ENCODE results near the gene NTN1. TPM values are rescaled to one million over a fixed set of nuclear protein-coding genes. Genes with fewer than 3 reads are reported as not detected.

Gene NTN1
- total RNA-seq, 1 experiment from 2014 or later, result 22.8 TPM

DNA sequence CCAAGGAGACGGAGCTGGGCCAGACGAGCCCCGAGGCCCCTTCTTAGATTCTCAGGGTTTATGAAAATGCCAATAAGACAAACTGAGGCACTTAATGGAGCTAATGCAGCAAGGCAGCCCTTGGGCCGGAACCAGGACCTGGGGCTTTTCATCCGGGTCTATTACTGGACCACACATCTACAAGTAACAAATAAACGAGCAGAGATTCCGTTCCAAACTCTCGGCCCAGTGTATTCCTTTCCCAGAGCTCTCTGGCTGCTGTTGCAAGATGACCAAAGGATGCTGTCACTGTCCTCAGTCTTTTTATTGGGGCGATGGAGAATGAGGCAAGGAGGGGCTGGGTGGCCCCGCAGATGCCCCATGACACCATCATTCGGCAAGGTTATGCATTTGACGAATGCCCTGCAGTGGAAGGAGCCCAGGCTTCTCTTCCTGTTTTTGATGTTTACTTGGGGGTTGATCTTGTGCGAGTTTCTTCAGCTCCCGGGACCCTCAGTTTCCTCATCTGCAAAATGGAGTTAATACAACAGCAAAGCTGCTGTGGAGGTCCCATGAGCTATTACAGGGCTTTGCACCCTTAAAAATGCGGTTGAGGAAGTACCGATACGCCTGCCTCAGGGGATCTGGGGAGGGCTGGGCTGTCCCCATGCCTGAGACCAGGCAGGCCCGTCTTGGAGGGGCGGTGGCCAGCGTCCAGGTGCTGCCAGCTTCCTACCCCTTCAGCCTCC lies 1.1 kb upstream of the NTN1 start:
- Histone ChIP-seq H3K4me1 (replicated peaks) (peaks cover 18% of the 10 kb centered on the region), H3K4me3 (peak overlapping the region; percentile 83), H3K27me3 (replicated peaks) (no peaks in the 10 kb centered on the region), H3K27ac (no peak overlapping the region), H3K9me3 (replicated peaks) (no peaks in the 10 kb centered on the region), H3K36me3 (0 out of 2 replicates have a peak, but pooled peaks cover 7% of the 10 kb centered on the region)
- DNase-seq (ENCODE audit: low read depth in 1 of 2, low spot score in 2 of 2), result no peak

GRCh38 chr17:9020824-9021157 lies 519 bp upstream of the NTN1 start:
- peaks cover 18% of the 10 kb centered on the region for H3K4me1 ChIP-seq (replicated peaks)
- H3K27ac ChIP-seq, result peak overlapping the region; percentile 56; the same call in 1 of the 2 replicates
- H3K9me3 ChIP-seq (replicated peaks), result no peaks in the 10 kb centered on the region
- DNase-seq (ENCODE audit: low read depth in 1 of 2, low spot score in 2 of 2), result no peak
- no peaks in the 10 kb centered on the region for H3K27me3 ChIP-seq (replicated peaks)
- H3K36me3 ChIP-seq, result 0 out of 2 replicates have a peak, but pooled peaks cover 7% of the 10 kb centered on the region
- peak overlapping the region; percentile 83 for H3K4me3 ChIP-seq

DNA sequence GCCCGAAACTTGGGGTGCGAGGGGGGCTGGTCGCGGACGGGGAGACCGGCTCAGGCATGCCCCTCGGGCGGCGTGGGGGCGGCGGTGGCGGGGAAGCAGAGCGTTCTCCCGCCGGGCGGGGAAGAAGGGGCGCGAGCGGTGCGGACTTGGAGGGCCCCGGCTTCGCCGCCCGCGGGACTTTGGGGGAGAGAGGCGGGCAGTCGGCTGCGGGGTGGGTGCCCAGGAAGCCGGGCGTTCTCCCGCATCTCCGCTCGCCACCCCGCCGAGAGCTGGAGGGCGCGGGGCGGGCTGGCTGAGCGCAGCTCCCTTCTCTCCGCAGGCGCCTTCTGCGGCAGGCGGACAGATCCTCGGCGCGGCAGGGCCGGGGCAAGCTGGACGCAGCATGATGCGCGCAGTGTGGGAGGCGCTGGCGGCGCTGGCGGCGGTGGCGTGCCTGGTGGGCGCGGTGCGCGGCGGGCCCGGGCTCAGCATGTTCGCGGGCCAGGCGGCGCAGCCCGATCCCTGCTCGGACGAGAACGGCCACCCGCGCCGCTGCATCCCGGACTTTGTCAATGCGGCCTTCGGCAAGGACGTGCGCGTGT lies 772 bp downstream of the NTN1 start:
- DNase-seq (ENCODE audit: low read depth in 1 of 2, low spot score in 2 of 2), result peak; percentile 57 to 64
- H3K27ac ChIP-seq, result no peak overlapping the region
- no peaks in the 10 kb centered on the region for H3K27me3 ChIP-seq (replicated peaks)

DNA sequence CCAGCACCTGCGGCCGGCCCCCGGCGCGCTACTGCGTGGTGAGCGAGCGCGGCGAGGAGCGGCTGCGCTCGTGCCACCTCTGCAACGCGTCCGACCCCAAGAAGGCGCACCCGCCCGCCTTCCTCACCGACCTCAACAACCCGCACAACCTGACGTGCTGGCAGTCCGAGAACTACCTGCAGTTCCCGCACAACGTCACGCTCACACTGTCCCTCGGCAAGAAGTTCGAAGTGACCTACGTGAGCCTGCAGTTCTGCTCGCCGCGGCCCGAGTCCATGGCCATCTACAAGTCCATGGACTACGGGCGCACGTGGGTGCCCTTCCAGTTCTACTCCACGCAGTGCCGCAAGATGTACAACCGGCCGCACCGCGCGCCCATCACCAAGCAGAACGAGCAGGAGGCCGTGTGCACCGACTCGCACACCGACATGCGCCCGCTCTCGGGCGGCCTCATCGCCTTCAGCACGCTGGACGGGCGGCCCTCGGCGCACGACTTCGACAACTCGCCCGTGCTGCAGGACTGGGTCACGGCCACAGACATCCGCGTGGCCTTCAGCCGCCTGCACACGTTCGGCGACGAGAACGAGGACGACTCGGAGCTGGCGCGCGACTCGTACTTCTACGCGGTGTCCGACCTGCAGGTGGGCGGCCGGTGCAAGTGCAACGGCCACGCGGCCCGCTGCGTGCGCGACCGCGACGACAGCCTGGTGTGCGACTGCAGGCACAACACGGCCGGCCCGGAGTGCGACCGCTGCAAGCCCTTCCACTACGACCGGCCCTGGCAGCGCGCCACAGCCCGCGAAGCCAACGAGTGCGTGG lies 1.5 kb downstream of the NTN1 start:
- Histone ChIP-seq H3K4me3 (peak overlapping the region; percentile 83), H3K4me1 (replicated peaks) (peaks cover 19% of the 10 kb centered on the region), H3K27ac (no peak overlapping the region), H3K9me3 (replicated peaks) (no peaks in the 10 kb centered on the region), H3K36me3 (0 out of 2 replicates have a peak, but pooled peaks cover 7% of the 10 kb centered on the region), H3K27me3 (replicated peaks) (no peaks in the 10 kb centered on the region)
- DNase-seq (ENCODE audit: low read depth in 1 of 2, low spot score in 2 of 2), result no peak

More for the DNA sequence above, 772 bp downstream of the NTN1 start:
- 0 out of 2 replicates have a peak, but pooled peaks cover 7% of the 10 kb centered on the region for H3K36me3 ChIP-seq
- no peaks in the 10 kb centered on the region for H3K9me3 ChIP-seq (replicated peaks)
- peaks cover 18% of the 10 kb centered on the region for H3K4me1 ChIP-seq (replicated peaks)
- peak overlapping the region; percentile 83 for H3K4me3 ChIP-seq

DNA sequence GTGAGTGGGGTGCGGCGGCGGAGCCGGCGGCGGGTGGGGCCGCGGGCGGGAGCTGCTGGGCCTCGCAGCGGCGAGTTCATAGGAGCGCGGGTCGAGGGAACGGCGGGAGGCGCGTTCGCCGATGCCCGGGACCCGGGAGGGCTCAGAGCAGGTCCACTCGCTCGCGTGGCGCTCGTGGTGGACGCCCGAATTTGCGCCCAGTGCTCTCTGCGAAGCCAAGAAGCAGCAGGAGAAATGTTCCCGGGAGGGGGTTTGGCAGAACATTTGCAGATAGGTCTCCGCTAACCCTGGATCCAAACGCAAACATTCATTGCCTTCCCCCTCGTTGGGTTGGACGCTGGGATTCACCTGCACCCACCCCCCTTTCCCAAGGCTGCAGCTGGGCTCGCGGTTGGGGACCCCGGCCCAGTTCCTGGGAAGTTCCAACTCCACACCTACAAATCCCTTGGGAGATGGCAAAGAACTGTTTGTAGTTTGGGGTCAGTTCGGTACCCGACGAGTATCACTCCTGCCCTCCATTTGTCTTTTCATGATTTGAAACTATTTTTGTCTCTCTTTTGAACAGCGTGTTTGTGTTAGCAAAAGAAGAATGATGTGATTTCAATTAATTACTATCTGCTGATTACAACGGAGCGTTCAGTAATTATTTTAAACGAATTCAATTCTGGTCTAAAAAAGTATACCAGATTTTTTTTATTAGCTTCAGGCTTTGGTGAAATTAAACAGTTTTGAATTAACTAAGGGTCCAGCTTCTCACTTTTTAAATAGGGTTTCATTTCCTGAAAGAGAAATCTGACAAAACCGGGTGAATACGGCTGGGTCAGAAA lies 2.3 kb downstream of the NTN1 start:
- Histone ChIP-seq H3K4me3 (no peak overlapping the region), H3K4me1 (replicated peaks) (peaks cover 27% of the 10 kb centered on the region), H3K27ac (no peak overlapping the region), H3K9me3 (replicated peaks) (no peaks in the 10 kb centered on the region), H3K36me3 (0 out of 2 replicates have a peak, but pooled peaks cover 7% of the 10 kb centered on the region), H3K27me3 (replicated peaks) (no peaks in the 10 kb centered on the region)
- no peak for DNase-seq (ENCODE audit: low read depth in 1 of 2, low spot score in 2 of 2)

- Histone ChIP-seq H3K9me3 (replicated peaks) (no peaks in the 10 kb centered on the region), H3K27me3 (replicated peaks) (no peaks in the 10 kb centered on the region), H3K36me3 (0 out of 2 replicates have a peak, but pooled peaks cover 7% of the 10 kb centered on the region), H3K4me3 (no peak overlapping the region), H3K27ac (no peak overlapping the region), H3K4me1 (replicated peaks) (peaks cover 36% of the 10 kb centered on the region)
- no peak for DNase-seq (ENCODE audit: low read depth in 1 of 2, low spot score in 2 of 2)
These were observed 3.2 kb downstream of the NTN1 start for GRCh38 chr17:9024497-9024896.

DNA sequence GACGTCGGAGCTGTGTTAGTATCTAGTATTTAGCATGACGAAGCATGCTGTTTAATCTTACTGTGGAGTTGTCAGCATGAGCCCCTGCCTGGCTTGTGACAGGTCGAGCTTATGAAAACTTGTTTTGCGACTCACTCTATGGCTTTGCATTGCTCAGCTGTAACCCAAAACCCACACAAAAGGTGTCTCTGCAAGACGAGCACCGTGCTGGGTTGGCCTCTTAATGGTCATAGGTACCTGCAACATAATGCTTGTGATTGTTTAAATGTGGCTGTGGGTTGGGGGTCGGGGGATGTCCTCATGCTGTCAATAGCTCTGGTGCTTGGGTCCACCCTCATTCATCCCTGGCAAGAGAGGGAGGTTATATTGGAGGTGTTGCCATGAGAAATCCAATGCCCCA lies 5.4 kb downstream of the NTN1 start:
- no peak overlapping the region for H3K27ac ChIP-seq

DNA sequence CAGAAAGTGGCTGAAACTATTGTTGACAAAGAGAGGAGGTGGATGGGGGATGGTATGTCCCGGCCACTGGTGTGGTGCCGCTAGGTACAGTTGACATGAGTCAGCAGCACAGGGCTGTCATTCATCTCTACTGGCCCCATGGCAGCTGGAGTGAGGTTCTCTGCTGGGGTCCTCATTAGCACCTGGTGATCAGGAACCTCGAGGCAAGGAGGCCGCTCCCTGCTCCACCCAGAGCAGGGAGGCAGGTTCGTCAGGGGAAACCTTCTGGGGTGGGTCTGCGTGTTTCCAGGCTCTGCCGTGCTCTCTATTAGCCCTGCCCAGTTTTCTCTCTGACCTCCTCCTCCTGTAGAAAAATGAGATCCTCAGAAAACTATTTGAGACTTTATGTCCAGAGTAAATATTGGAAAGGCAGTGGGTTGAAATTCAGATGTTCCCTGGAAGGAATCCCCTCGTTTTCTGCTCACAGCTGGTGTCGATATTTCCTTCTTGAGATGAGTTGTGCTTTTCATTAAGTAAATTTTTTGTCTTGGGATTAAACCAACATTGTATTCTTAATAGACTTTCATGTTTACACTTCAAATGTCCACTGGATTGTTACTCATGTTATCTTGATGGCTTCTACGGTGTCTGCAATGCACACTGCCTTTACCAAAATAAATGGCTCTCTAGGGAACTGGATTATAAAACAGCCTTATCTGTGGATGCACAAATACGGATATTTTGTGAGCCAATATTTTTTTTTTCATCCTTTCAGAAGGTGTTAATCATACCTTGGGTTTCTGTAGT lies 7.1 kb downstream of the NTN1 start:
- H3K27ac ChIP-seq, result no peak overlapping the region; the same call in 1 of the 2 replicates
- no peaks in the 10 kb centered on the region for H3K36me3 ChIP-seq
- no peaks in the 10 kb centered on the region for H3K27me3 ChIP-seq (replicated peaks)
- peaks cover 19% of the 10 kb centered on the region for H3K4me1 ChIP-seq (replicated peaks)
- no peaks in the 10 kb centered on the region for H3K9me3 ChIP-seq (replicated peaks)
- H3K4me3 ChIP-seq, result no peak overlapping the region
- DNase-seq (ENCODE audit: low read depth in 1 of 2, low spot score in 2 of 2), result peak in 1 of 2 experiments; percentile 36

More for the DNA sequence above, 5.4 kb downstream of the NTN1 start:
- DNase-seq (ENCODE audit: low read depth in 1 of 2, low spot score in 2 of 2), result no peak
- Histone ChIP-seq H3K4me3 (no peak overlapping the region), H3K36me3 (0 out of 2 replicates have a peak, but pooled peaks cover 5% of the 10 kb centered on the region), H3K4me1 (replicated peaks) (peaks cover 30% of the 10 kb centered on the region), H3K9me3 (replicated peaks) (no peaks in the 10 kb centered on the region), H3K27me3 (replicated peaks) (no peaks in the 10 kb centered on the region)

DNA sequence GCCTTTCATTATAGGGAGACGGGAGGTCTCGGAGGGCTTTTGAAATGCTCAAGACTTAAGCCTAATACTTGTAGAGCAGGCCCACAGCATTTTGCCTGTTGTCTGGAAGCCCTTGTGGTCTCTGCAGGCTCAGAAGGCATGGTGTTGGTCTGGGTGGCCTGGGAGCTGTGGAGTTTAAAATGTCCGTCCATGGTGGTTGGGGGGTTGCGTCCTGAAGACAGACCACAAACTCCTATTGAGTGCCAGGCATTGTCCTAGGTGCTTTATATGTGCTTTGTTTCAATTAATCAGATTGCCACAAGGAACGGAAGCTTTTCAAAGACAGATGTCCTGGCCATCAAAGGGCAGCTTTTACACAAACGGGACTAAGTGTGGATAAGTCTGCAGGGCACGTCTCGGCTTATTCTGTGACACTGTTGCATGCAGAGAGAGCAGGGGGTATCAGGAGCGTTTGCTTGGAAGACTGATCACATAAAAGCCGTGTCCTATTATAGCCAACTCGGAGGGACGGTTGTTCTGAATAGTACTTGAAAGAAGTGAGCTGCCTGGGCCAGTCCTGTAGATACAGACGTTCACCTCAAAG lies 7.8 kb downstream of the NTN1 start:
- no peak for DNase-seq (ENCODE audit: low read depth in 1 of 2, low spot score in 2 of 2)
- Histone ChIP-seq H3K36me3 (no peaks in the 10 kb centered on the region), H3K9me3 (replicated peaks) (no peaks in the 10 kb centered on the region), H3K4me3 (no peak overlapping the region), H3K4me1 (replicated peaks) (peaks cover 19% of the 10 kb centered on the region), H3K27me3 (replicated peaks) (no peaks in the 10 kb centered on the region), H3K27ac (no peak overlapping the region; the same call in 1 of the 2 replicates)

GRCh38 chr17:9032151-9032550 lies 10.8 kb downstream of the NTN1 start:
- Histone ChIP-seq H3K4me3 (no peak overlapping the region), H3K9me3 (replicated peaks) (0 out of 2 replicates have a peak, but pooled peaks cover 1% of the 10 kb centered on the region), H3K4me1 (replicated peaks) (peaks cover 27% of the 10 kb centered on the region), H3K36me3 (0 out of 2 replicates have a peak, but pooled peaks cover 2% of the 10 kb centered on the region), H3K27me3 (replicated peaks) (no peaks in the 10 kb centered on the region), H3K27ac (no peak overlapping the region)
- no peak for DNase-seq (ENCODE audit: low read depth in 1 of 2, low spot score in 2 of 2)

- Histone ChIP-seq H3K27ac (no peak overlapping the region), H3K4me1 (replicated peaks) (peaks cover 31% of the 10 kb centered on the region), H3K36me3 (0 out of 2 replicates have a peak, but pooled peaks cover 2% of the 10 kb centered on the region), H3K4me3 (no peak overlapping the region), H3K9me3 (replicated peaks) (0 out of 2 replicates have a peak, but pooled peaks cover 3% of the 10 kb centered on the region), H3K27me3 (replicated peaks) (no peaks in the 10 kb centered on the region)
- DNase-seq (ENCODE audit: low read depth in 1 of 2, low spot score in 2 of 2), result no peak
These were observed 11.3 kb downstream of the NTN1 start for GRCh38 chr17:9032583-9032982.

- no peak for DNase-seq (ENCODE audit: low read depth in 1 of 2, low spot score in 2 of 2)
- H3K4me1 ChIP-seq (replicated peaks), result peaks cover 21% of the 10 kb centered on the region
These were observed 13.9 kb downstream of the NTN1 start for GRCh38 chr17:9035249-9035648.

More at GRCh38 chr17:9035249-9035648, 13.9 kb downstream of the NTN1 start:
- H3K4me3 ChIP-seq, result no peak overlapping the region
- no peaks in the 10 kb centered on the region for H3K27me3 ChIP-seq (replicated peaks)
- H3K36me3 ChIP-seq, result 0 out of 2 replicates have a peak, but pooled peaks cover 6% of the 10 kb centered on the region
- H3K9me3 ChIP-seq (replicated peaks), result 0 out of 2 replicates have a peak, but pooled peaks cover 3% of the 10 kb centered on the region
- H3K27ac ChIP-seq, result no peak overlapping the region

Measured in SJSA1 (cell line).